GM21737 (cell line): ENCODE data around the gene FAM186B.

ENCODE experiments used
- ATAC-seq: cut with Tn5 transposase; IDR thresholded peaks from one replicate; pipeline ENCODE4 v1.9.1; 2021; ENCODE audit warnings: mild to moderate bottlenecking, moderate library complexity; ENCODE audit not compliant: unreplicated experiment

Gene FAM186B

DNA sequence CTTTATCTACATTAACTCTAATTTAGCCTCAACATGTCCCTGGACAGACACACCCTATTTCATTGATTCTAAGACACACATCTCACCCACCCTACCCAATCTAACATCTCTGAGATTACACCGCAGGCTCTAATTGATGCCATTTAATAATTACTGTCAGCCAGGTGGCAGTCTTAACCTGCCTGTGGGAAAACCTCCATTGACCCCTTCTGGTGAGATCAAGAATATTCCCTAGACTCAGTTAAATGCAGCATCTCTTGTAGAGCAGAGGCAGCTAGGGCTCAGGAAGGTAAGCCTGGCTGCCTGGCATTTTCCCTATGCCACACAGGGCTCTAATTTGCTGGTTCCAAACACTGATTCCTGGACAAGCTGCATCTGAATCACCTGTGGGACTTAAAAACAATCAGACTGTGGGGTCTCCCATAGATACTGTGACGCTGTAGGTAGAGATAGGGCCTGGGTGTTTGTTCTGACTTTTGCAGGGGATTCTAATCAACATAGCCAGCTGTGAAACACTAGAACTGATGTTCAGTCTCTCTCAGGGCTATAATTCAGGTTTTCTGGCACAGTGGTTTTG, 51.8 kb downstream of the FAM186B start:
- ATAC-seq = no peak

DNA sequence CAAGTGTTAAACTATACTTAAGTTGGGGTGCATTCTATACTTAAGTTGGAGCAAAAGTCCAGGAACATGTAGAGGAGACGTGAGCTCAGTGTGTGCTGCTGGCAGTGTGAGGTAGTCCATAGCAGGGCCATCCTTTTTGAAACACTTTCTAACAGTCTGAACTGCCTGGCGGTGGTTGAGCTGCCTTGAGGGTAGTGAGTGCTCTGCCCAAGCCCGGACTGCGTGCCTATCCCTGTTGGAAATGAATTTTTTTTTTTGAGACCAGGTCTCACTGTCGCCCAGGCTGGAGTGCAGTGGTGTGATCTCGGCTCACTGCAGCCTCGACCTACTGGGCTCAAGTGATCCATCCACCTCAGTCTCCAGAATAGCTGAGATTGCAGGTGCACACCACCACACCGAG, 52.5 kb downstream of the FAM186B start:
- ATAC-seq = no peak

DNA sequence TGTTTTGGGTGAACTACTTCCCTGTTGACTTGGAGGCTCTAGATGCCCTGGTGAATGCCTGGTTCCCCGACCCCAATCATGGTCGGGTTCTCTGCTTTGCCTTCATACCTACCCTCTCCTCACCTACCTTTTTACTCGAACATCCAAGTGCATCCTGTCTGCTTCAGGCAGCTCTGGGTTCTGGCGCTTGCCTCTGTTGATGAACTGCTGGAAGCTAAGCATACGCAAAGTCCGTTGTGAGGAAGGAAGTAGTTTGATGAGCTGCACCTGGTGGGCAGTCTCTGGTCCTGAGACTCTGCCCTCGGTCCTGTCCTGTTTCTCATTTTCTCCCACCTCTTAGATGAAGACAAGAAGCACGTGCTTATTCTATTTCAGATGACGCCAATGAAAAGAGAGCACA, 53.0 kb downstream of the FAM186B start:
- ATAC-seq = no peak

DNA sequence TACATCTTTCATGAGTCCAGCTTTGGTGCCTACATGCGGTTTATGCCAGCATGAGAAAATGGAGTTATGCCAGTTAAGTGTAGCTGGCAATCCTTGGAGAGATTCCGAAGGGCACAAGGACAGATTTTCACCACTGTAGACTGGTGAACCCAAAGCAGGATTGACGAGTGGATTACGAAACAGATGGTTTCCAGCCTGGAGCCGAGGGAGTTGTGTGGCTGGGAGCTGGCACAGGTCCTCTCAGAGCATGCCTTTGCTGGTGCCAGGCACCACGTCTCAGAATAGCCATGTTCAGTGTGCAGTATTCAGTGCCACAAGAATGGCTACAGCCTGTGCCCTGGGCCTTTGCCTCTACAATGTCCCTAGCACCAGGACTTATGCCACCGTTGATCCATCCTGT, 53.4 kb downstream of the FAM186B start:
- no peak for ATAC-seq

DNA sequence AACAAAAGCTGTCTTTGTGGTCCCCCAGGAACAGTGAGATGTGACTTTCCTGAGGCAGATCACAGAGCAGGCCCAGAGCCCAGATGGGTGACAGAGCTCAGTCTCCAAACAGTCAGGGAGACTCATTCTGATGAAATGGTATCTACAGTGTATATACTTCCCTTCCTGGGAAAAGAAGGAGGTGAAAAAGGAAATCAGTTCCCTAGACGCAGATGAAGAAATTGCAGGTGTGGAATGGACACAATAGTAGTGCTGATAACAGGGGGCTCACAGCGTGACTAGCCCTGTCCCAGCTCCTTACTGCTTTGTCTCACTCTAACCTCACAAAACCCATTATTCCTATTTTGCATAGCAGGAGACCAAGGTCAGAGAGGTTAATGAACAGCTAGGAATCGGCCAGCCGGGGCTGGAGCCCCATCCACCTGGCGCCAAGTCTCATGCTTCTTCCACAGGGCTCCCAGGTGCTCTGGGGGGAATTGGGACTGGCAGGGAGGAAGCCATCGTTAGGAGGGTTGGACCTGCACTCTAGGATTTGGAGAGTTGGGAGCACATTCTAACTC, 54.7 kb downstream of the FAM186B start:
- ATAC-seq = no peak

DNA sequence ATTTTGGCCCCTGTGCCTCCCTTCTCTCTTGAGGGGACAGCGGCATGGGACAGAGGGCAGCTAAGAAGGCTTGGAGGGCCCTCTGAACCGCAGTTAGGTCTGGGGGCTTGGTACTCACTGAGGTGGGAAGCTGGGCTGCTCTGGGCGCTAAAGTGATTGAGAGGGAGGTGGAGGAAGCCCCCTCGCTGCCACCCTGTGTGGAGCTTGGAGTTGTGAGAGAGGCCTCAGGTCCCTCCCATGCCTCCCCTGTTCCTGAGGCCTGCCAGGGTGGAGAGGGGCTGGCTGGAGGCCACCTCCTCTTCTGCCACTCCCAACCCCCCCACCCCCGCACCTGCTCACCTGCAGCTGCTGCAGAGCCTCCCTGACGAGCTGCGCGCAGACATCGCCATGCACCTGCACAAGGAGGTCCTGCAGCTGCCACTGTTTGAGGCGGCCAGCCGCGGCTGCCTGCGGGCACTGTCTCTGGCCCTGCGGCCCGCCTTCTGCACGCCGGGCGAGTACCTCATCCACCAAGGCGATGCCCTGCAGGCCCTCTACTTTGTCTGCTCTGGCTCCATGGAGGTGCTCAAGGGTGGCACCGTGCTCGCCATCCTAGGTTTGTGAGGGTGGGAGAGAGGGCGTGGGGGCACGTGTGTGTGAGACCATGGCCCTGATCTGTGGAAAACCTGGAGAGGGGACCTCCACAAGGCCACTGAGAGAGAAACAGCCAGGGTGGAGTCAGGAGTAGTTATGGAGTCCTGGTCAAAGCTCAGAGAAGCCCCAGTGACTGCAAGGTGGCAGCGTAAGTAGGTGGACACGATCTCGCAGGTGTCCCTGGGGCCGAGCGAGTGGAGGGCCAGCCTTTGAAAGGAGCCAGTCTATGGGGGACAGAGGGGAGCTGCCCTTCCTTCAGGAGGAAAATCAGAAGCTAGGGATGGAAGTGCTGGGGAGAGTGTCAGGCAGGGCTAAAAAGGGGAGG, 55.4 kb downstream of the FAM186B start:
- no peak for ATAC-seq

DNA sequence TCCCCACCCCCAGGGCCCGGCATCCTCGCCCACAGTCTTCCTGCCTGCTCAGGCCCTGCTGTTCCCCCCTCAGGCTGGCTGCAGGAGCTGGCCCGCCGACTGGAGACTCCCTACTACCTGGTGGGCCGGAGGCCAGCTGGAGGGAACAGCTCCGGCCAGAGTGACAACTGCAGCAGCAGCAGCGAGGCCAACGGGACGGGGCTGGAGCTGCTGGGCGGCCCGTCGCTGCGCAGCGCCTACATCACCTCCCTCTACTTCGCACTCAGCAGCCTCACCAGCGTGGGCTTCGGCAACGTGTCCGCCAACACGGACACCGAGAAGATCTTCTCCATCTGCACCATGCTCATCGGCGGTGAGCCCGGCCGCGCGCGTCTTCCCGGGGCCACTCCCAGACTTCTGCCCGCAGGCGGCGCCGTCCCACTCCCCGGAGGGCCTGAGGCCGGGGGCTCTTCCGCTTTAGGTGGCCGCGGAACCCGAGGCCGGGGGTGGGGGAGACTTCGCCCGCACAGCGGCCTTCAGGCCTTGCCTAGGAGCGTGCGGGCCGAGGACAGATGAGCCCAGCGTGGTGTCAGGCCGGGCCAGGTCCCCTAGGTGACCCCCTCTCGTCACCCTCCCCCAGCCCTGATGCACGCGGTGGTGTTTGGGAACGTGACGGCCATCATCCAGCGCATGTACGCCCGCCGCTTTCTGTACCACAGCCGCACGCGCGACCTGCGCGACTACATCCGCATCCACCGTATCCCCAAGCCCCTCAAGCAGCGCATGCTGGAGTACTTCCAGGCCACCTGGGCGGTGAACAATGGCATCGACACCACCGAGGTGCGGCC, 56.4 kb downstream of the FAM186B start:
- no peak for ATAC-seq

DNA sequence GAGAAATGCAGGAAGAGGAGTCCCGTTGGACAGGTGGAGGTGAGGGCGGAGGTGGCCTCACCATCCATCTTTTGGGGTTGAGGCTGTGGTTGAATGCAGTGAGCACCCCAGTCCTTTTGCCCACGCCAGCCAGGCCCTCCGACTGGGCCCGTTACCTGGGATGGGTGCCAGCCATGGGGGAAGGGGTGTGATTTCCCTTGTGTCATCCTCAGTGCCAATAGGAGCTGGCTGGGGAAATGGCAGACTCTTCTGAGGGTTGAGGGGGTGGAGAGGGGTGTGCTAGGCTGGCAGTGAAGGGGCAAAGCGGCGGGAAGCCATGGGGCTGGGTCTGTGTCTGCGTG, 57.0 kb downstream of the FAM186B start:
- no peak for ATAC-seq

DNA sequence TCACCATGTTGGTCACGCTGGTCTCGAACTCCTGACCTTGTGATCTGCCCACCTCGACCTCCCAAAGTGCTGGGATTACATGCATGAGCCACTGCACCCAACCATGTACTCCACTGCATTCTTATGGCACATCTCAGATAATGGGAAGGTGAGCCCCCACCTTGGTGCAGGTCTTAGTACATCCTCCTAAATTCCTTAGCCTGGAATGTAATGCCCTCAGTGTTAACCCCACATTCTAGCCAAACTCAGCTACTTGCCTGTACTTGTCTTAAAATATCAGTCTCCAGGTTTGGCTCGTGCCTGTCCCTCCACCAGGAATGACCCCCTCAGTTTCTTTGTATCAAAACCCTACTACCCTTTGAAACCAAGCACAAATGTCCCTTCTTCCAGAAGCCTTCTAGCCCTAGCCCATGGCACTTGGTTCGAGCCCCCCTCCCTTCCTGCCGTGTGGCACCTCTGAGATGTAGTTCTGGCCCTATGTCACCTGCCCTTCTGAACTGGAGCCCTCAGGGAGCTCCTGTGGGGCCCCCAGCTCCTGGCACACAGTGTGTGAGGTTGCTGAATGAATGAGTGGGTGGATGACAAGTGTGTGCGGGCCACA, 58.2 kb downstream of the FAM186B start:
- ATAC-seq = no peak

DNA sequence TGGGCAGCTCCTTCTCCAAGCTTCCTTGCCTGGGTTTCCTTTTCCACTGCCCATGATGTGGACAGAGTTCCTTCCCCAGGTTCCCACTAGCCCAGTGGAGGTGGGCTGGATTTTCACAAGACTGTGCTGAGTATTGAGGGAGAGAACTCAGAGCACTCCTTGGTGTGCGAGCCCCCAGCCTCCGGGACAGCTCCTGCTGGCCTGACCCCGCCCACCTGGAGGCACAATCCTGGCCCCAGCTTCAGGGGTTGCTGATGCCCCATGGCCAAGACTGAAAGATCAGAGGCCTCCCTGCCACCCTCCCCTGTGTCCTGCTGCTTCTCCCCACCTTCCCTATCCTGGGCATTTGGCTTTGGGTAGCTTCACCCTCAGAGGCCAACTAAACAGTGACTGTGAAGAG, 59.0 kb downstream of the FAM186B start:
- ATAC-seq = no peak

DNA sequence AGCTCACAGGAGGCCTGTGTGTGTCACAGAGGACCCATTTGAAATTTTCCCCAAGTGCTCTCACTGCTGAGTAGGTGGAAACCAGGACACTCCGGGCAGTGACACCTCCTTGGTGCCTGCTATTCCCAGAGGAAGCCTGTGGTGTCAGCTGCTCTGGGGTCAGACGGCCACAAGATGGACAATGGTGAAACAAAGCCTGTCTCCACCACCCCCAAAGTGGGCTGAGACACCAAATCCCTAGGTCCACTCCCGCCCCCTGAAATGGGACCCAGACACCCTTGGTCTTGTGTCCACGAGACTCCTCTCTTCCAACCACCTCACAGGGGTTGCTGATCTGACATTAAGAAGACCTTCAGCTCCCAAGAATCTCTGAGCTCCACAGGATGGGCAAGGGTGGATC, 59.6 kb downstream of the FAM186B start:
- ATAC-seq = no peak

DNA sequence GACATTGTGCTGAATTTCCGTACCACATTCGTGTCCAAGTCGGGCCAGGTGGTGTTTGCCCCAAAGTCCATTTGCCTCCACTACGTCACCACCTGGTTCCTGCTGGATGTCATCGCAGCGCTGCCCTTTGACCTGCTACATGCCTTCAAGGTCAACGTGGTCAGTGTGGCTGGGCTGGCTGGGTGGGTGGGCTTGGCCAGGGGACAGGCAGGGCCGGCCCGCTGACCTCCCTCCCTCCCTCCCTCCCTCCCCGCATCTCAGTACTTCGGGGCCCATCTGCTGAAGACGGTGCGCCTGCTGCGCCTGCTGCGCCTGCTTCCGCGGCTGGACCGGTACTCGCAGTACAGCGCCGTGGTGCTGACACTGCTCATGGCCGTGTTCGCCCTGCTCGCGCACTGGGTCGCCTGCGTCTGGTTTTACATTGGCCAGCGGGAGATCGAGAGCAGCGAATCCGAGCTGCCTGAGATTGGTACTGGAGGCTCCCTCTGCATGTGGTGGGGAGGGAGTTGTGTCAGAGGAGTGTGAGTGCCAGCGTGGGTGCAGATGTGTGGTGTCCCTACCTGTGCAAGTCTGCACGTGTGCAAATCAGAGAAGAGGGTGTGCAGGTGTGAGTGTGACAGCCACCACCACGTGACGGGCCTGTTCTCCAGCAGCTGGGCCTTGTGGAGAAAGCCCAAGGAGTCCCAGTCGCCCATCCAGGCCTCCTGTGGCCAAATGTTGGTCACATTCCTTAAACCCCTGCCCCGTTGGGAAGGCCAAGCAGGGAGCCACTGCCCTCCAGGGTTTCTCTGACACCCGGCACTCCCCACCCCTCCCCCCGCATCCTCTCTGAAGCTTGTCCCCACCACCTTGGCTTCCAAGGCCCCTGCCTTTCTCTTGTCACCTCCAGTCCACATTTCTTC, 61.3 kb downstream of the FAM186B start:
- ATAC-seq = no peak

DNA sequence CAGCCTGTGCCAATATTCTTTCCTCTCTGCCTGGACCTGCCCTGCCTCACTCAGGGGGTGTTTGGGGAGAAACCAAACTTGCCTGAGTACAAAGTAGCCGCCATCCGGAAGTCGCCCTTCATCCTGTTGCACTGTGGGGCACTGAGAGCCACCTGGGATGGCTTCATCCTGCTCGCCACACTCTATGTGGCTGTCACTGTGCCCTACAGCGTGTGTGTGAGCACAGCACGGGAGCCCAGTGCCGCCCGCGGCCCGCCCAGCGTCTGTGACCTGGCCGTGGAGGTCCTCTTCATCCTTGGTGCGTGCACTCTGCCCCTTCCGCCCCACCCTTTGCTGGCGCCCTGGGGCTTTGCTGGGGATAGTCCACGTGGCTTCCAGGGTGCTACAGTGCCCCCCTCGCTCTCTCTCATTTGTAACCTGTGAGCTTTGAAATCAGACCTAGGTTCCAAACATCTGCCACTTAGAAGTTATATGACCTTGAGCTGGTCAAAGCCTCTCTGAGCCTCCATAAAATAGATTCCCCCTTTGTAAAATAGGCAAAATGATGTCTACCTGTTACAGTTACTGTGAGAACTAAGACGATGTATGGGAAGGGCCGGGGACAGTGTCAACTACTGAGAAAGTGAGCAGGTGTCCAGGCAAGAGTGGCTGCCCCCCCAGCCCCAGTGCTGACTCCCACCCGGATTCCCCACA, 62.1 kb downstream of the FAM186B start:
- ATAC-seq = no peak

DNA sequence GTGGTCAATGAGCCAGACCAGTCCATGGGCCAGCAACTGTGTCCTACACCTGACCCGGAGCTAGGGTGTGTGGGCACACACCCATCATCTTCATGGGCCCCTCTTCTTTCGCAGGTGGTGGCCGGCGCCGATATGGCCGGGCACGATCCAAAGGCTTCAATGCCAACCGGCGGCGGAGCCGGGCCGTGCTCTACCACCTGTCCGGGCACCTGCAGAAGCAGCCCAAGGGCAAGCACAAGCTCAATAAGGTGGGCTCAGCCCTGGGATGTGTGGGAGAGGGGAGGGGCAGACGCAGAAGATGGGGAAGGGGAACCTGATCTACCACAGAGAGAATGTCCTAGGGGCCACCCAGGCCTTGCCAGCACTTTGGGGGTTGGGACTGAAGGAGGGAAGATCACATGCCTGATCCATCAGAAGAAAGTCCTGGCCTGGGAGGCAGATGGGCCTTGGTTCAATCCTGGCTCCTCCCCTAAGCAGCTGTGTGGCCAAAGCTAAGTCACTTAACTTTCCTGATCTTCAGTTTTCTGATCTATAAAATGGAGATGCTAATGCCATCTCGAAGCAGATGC, 62.8 kb downstream of the FAM186B start:
- ATAC-seq = no peak

DNA sequence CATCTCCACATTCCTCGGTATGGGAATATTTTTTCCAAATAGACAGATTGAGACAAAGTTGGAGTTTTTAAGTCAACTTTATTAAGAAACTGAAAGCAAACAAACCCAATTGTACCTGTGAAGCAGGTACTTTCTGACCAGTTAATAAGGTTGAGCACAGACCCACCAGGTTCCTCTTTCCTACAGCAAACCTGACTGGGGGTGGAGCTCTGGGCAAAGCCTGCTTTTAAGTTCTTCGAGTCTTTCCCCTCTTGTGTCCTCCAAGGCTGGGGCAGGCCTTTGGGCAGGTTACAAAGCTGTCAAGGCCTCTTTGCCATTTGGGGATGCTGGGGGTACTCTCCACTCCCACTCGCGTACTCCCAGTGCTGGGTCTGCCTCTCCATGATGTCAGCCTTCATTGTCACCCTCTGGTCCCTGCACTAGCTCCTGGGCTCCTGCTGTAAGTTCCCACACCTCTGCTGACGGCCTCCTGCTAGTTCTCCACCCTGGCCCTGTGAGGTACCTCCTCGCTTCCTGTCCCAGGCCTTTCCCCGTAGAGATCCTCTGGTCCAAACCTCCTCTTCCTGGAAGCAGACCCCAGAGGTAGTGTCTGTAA, 63.4 kb downstream of the FAM186B start:
- no peak for ATAC-seq

DNA sequence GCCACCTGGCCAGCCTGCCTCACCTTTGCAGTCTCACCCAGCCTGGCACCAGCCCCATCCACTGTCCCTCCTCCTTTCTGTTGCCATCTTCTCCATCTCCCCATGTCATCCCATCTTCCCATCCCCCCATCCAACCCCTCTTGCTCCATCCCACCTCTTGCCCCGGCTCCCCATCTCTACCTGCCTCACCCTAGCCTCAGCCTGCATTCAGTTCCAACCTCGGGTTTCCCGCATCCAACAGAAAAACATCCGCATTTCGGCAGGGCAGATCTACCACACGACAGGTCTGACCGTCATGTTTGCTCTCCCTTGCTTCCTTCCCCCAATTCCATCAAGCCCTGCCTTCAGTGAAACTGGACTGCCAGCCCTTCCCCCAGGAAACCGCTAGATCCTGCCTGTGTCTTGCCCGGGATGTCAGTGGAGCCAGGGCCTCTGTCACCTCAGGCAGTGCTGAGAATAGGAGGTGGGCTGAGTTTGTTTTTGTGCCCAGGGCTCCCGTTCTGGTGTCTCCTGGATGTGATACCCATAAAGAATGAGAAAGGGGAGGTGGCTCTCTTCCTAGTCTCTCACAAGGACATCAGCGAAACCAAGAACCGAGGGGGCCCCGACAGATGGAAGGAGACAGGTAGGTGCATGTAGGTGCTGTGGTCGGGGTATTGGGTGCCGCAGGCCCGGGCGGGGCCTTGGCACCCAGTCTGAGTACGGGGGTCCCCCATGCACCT, 64.1 kb downstream of the FAM186B start:
- no peak for ATAC-seq

DNA sequence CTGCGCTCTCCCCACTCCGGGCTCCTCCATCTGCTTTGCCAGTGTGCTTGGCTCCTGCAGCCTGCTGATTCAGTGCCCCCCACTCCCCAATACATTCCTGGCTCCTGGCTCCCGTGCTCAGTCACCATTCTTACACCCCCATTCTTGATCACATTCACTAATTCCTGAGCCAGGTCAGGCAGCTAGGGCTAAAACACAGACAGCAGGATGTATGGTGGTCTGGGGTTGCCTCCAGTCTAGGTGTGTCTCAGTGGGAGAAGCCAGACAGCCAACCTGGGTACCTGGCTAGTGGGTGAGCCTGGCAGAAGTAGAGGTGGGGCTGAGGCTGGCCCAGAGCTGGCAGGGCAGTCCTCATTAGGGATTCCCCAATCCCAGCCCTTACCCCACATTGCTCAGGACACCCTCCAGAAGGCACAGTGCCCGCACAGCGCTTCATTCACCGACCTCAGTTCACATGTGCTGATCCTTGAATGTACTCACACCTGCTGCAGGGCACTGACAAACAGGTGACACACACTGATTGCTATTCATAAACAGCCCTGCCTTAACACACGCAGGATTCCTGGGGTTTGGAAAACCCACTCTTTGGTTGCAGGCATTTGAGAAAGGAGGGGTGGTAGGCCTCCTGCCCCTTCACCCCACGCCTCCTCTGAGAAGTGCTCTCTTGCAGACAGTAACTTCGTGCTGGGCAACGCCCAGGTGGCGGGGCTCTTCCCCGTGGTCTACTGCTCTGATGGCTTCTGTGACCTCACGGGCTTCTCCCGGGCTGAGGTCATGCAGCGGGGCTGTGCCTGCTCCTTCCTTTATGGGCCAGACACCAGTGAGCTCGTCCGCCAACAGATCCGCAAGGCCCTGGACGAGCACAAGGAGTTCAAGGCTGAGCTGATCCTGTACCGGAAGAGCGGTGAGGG, 65.0 kb downstream of the FAM186B start:
- ATAC-seq = no peak
